K562 (cell line): ENCODE measurements around the gene PTRHD1. TPM values are rescaled to one million over a fixed set of nuclear protein-coding genes. Genes with fewer than 3 reads are reported as not detected.

Experiments
- ARHGAP35 ChIP-seq: fragments of 450-650 bp; IDR thresholded peaks from 2 replicates; pipeline ENCODE4 v1.6.1; 2018; ENCODE audit not compliant: partially characterized antibody
- ASH1L ChIP-seq: fragments of 450-650 bp; IDR thresholded peaks from 2 replicates; pipeline ENCODE4 v1.6.1; 2018; ENCODE audit warnings: borderline replicate concordance, mild to moderate bottlenecking, low read depth; ENCODE audit not compliant: partially characterized antibody
- BRD4 ChIP-seq: fragments of 200-600 bp; sonication (generic); IDR thresholded peaks from 2 replicates; pipeline ENCODE4 v1.6.1; 2017; ENCODE audit warnings: inconsistent platforms
- ESRRB ChIP-seq: fragments of 250-450 bp; sonication (Bioruptor Pico); IDR thresholded peaks from 2 replicates; pipeline ENCODE4 v1.5.0; 2020; ENCODE audit warnings: mild to moderate bottlenecking, moderate library complexity, borderline replicate concordance
- GTF2F1 ChIP-seq: IDR thresholded peaks from 2 replicates; pipeline ENCODE4 v1.6.1; 2011; ENCODE audit warnings: low read depth, low read length, improper control_type of control experiment
- MYNN ChIP-seq, 2 experiments: sonication (generic); formaldehyde crosslinking in 1 of 2; IDR thresholded peaks; 2 replicates each; pipeline versions ENCODE4 v1.5.0 to v1.6.1; 2016 to 2020; ENCODE audit warnings: antibody characterized with exemption in 1 of 2, missing genetic modification reagents in 1 of 2
- NFE2 ChIP-seq: IDR thresholded peaks from 2 replicates; pipeline ENCODE4 v1.6.1; 2014; ENCODE audit warnings: antibody characterized with exemption, low read depth
- NFE2L1 ChIP-seq: fragments of 450-650 bp; IDR thresholded peaks from 2 replicates; pipeline ENCODE4 v1.6.1; 2016; ENCODE audit warnings: missing genetic modification characterization, low read depth, mild to moderate bottlenecking, missing compliant biosample characterization, moderate library complexity, borderline replicate concordance
- NR2C1 ChIP-seq, 2 experiments: fragments of 450-650 bp; IDR thresholded peaks; 2 replicates each; pipeline ENCODE4 v1.6.1; 2017; ENCODE audit warnings: mild to moderate bottlenecking in 2 of 2, antibody characterized with exemption in 1 of 2, inconsistent platforms in 1 of 2, missing compliant biosample characterization in 1 of 2, missing genetic modification characterization in 1 of 2
- NR3C1 ChIP-seq: sonication (generic); formaldehyde crosslinking; IDR thresholded peaks from 2 replicates; pipeline ENCODE4 v1.8.1; 2022; ENCODE audit warnings: missing genetic modification reagents
- POLR2AphosphoS2 ChIP-seq: IDR thresholded peaks from 2 replicates; pipeline ENCODE4 v1.6.1; 2012; ENCODE audit warnings: low read length, improper control_type of control experiment
- PURB ChIP-seq: sonication (generic); formaldehyde crosslinking; IDR thresholded peaks from 2 replicates; pipeline ENCODE4 v1.9.0; 2021; ENCODE audit warnings: low read depth, mild to moderate bottlenecking, missing genetic modification reagents
- RAD51 ChIP-seq: fragments of 450-650 bp; IDR thresholded peaks from 2 replicates; pipeline ENCODE4 v1.7.1; 2016; ENCODE audit warnings: low read depth, mild to moderate bottlenecking, borderline replicate concordance
- RNF2 ChIP-seq: sonication (generic); IDR thresholded peaks from 2 replicates; pipeline ENCODE4 v1.6.1; 2016
- RUNX1 ChIP-seq: sonication (generic); IDR thresholded peaks from 2 replicates; pipeline ENCODE4 v1.6.1; 2016; ENCODE audit warnings: antibody characterized with exemption, low read depth
- SMARCC2 ChIP-seq: fragments of 450-650 bp; IDR thresholded peaks from 2 replicates; pipeline ENCODE4 v1.6.1; 2017; ENCODE audit warnings: antibody characterized with exemption, moderate library complexity, mild to moderate bottlenecking, low read depth
- TCF7L2 ChIP-seq: fragments of 150-350 bp; IDR thresholded peaks from 2 replicates; pipeline ENCODE4 v1.6.1; 2016; ENCODE audit warnings: low read depth, mild to moderate bottlenecking, low read length, moderate library complexity
- ZBTB8A ChIP-seq: fragments of 450-650 bp; IDR thresholded peaks from 2 replicates; pipeline ENCODE4 v1.6.1; 2018; ENCODE audit warnings: mild to moderate bottlenecking, moderate library complexity; ENCODE audit not compliant: partially characterized antibody
- ZNF408 ChIP-seq: fragments of 250-450 bp; sonication (Bioruptor Pico); IDR thresholded peaks from 2 replicates; pipeline ENCODE4 v1.4.0; 2020; ENCODE audit warnings: low read depth, mild to moderate bottlenecking, moderate library complexity
- ZNF551 ChIP-seq: fragments of 250-450 bp; sonication (Bioruptor Pico); IDR thresholded peaks from 2 replicates; pipeline ENCODE4 v1.5.0; 2021; ENCODE audit warnings: mild to moderate bottlenecking, moderate library complexity
- ZNF586 ChIP-seq: fragments of 450-650 bp; formaldehyde crosslinking; conservative IDR thresholded peaks from 2 replicates; pipeline ENCODE4 v1.4.0; 2020; ENCODE audit warnings: mild to moderate bottlenecking, moderate library complexity
- polyA plus RNA-seq, 8 experiments: library from polyadenylated mRNA; depleted of rRNA in 4 of 8; stranded (reverse) in 5 of 8; unstranded in 3 of 8; fragments of >200 nt; fragmentation: Nextera tagmentation in 2 of 8; fragmentation: Illumina TruSeq in 1 of 8; extraction: Ambion mirVana in 2 of 8; extraction: Trizol in 1 of 8; gene quantifications; 2 replicates each; pipeline versions ENCODE4 v1.2.1 to v1.2.3, GENCODE V29; 2011 to 2014; ENCODE audit warnings: inconsistent platforms in 1 of 8, missing spikeins in 1 of 8
- total RNA-seq, 7 experiments: library from RNA; depleted of rRNA in 6 of 7; stranded (reverse); fragments of >200 nt in 6 of 7; fragmentation: Illumina TruSeq in 2 of 7; extraction: Trizol in 2 of 7; gene quantifications; 2 replicates each; pipeline versions ENCODE4 v1.2.1 to v1.2.3, GENCODE V29; 2011 to 2021; ENCODE audit warnings: low replicate concordance in 1 of 7
- TF ChIP-seq, protein P1 (sequence below): fragments of 250-450 bp; sonication (Bioruptor Pico); IDR thresholded peaks from 2 replicates; pipeline ENCODE4 v1.9.0; 2021; ENCODE audit warnings: mild to moderate bottlenecking
- TF ChIP-seq, protein P2 (sequence below): fragments of 450-650 bp; formaldehyde crosslinking; conservative IDR thresholded peaks from 2 replicates; pipeline ENCODE4 v1.4.0; 2022; ENCODE audit warnings: mild to moderate bottlenecking, missing genetic modification characterization
- TF ChIP-seq, protein P3 (sequence below): fragments of 250-450 bp; sonication (Bioruptor Pico); IDR thresholded peaks from 2 replicates; pipeline ENCODE4 v1.4.0; 2020
- TF ChIP-seq, protein P4 (sequence below): fragments of 450-650 bp; formaldehyde crosslinking; IDR thresholded peaks from 2 replicates; pipeline ENCODE4 v1.4.0; 2022; ENCODE audit warnings: missing genetic modification characterization
- TF ChIP-seq, protein P5 (sequence below): IDR thresholded peaks from 2 replicates; pipeline ENCODE4 v1.6.1; 2014; ENCODE audit warnings: antibody characterized with exemption

PTRHD1 gene
- total and polyA plus RNA-seq, 9 of the 15 experiments (the other 6 are each of a cell fraction or from before 2014, with no cell fraction given): 15.8 to 83.2 (median 46.6) TPM

DNA sequence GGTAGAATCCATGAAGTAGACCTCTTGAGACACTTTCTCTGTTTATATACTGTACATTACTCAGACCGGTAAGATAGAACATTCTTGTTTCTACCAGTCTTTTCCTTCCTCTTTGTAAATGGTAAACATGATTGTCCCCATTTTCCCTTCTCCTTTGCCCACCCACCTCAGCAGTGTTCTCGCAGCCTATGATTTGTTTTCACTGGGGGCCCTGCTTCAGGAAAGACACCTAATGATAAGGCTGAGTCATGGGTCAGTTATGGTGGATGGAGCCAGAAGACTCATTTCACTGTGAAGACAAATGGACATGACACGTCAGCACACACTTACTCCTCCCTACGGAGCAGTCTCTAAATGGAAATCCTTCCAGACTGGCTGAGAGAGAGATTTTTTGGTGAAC lies 23.7 kb upstream of the PTRHD1 start (continued):
- TF ChIP-seq, protein P1, sequence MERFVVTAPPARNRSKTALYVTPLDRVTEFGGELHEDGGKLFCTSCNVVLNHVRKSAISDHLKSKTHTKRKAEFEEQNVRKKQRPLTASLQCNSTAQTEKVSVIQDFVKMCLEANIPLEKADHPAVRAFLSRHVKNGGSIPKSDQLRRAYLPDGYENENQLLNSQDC (CRISPR knock-in tag): no peak
- TF ChIP-seq, protein P2, sequence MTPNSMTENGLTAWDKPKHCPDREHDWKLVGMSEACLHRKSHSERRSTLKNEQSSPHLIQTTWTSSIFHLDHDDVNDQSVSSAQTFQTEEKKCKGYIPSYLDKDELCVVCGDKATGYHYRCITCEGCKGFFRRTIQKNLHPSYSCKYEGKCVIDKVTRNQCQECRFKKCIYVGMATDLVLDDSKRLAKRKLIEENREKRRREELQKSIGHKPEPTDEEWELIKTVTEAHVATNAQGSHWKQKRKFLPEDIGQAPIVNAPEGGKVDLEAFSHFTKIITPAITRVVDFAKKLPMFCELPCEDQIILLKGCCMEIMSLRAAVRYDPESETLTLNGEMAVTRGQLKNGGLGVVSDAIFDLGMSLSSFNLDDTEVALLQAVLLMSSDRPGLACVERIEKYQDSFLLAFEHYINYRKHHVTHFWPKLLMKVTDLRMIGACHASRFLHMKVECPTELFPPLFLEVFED (CRISPR knock-in tag): no peak
- no peak for TF ChIP-seq BRD4
- TF ChIP-seq, protein P3, sequence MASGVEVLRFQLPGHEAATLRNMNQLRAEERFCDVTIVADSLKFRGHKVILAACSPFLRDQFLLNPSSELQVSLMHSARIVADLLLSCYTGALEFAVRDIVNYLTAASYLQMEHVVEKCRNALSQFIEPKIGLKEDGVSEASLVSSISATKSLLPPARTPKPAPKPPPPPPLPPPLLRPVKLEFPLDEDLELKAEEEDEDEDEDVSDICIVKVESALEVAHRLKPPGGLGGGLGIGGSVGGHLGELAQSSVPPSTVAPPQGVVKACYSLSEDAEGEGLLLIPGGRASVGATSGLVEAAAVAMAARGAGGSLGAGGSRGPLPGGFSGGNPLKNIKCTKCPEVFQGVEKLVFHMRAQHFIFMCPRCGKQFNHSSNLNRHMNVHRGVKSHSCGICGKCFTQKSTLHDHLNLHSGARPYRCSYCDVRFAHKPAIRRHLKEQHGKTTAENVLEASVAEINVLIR: 0 out of 2 replicates have a peak, but pooled peaks have one; percentile 8
- TF ChIP-seq ESRRB (CRISPR knock-in tag): no peak
- TF ChIP-seq RAD51: no peak
- no peak for TF ChIP-seq NR2C1 (IDR thresholded peaks at IDR 0.05)
- TF ChIP-seq NR2C1 (tag; IDR thresholded peaks at IDR 0.05): 0 out of 2 replicates have a peak, but pooled peaks have one; percentile 29
- no peak for TF ChIP-seq PURB (CRISPR knock-in tag)
- TF ChIP-seq NFE2L1: peak; percentile 68; the same call in 1 of the 2 replicates
- TF ChIP-seq SMARCC2: 0 out of 2 replicates have a peak, but pooled peaks have one; percentile 27
- TF ChIP-seq ARHGAP35: no peak
- no peak for TF ChIP-seq TCF7L2
- TF ChIP-seq ZNF586 (CRISPR knock-in tag): no peak
- TF ChIP-seq, protein P4, sequence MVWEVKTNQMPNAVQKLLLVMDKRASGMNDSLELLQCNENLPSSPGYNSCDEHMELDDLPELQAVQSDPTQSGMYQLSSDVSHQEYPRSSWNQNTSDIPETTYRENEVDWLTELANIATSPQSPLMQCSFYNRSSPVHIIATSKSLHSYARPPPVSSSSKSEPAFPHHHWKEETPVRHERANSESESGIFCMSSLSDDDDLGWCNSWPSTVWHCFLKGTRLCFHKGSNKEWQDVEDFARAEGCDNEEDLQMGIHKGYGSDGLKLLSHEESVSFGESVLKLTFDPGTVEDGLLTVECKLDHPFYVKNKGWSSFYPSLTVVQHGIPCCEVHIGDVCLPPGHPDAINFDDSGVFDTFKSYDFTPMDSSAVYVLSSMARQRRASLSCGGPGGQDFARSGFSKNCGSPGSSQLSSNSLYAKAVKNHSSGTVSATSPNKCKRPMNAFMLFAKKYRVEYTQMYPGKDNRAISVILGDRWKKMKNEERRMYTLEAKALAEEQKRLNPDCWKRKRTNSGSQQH (CRISPR knock-in tag): no peak
- TF ChIP-seq ZBTB8A: no peak
- TF ChIP-seq ASH1L: no peak
- no peak for TF ChIP-seq GTF2F1
- TF ChIP-seq NFE2: peak; percentile 90
- TF ChIP-seq NR3C1 (CRISPR knock-in tag): no peak
- TF ChIP-seq, protein P5, sequence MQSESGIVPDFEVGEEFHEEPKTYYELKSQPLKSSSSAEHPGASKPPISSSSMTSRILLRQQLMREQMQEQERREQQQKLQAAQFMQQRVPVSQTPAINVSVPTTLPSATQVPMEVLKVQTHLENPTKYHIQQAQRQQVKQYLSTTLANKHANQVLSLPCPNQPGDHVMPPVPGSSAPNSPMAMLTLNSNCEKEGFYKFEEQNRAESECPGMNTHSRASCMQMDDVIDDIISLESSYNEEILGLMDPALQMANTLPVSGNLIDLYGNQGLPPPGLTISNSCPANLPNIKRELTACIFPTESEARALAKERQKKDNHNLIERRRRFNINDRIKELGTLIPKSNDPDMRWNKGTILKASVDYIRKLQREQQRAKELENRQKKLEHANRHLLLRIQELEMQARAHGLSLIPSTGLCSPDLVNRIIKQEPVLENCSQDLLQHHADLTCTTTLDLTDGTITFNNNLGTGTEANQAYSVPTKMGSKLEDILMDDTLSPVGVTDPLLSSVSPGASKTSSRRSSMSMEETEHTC: no peak
- TF ChIP-seq ZNF408 (CRISPR knock-in tag): no peak
- TF ChIP-seq RNF2: no peak
- no peak for TF ChIP-seq RUNX1
- TF ChIP-seq MYNN (IDR thresholded peaks at IDR 0.05): no peak
- TF ChIP-seq MYNN (CRISPR knock-in tag; IDR thresholded peaks at IDR 0.05): no peak
- no peak for TF ChIP-seq POLR2AphosphoS2
- no peak for TF ChIP-seq ZNF551 (CRISPR knock-in tag)
